NCI-H2227 (cell line): ENCODE data around the gene CNTNAP5.
"Not testable (repeated sequence)": the region's sequence is repeated elsewhere in the genome, so short reads cannot be mapped to it uniquely, and the experiment has no call there.

Experiments
- DNase-seq: peaks from one replicate; lab custom pipeline; 2025; ENCODE audit not compliant: unreplicated experiment; lab: John Stamatoyannopoulos, UW

Gene CNTNAP5

DNA sequence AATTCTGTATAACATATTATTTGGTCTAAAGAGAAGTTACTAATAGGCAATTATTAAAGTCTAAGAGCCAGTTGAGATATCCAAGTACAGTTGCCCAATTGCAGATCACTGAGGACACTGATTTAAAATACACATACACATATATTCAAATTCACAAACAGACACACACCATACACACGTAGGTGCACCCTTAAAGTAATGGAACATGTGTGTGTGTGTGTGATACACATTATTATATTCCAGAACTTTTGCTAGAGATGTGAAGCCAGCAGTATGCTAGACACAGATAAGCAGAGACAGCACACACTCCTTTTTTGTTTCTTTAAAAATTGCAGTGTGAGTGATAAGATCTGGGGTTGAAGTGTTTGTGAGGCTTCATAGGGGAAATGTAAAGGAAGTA, 292.5 kb downstream of the CNTNAP5 start:
- DNase-seq = no peak

DNA sequence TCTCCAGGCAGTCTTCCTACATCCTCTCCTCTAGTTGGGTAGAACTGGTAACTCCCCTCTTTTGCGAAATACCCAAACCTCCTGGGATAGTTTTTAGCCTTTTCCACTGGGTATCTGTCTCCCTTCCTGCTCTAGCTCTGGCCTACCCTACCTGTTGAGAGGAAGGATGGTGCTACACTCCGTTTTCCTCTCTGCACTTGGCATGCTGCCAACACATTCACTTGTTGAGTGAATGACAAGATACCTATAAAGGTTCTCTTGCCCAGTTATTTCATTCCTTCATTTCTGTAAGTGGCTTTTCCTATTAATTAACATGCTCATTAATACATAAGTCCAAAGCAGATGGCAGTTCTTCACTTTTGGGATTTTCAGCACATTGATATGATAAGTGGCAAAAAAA, 293.8 kb downstream of the CNTNAP5 start:
- no peak for DNase-seq

GRCh38 chr2:124319577-124319976, 294.5 kb downstream of the CNTNAP5 start:
- DNase-seq = no peak

DNA sequence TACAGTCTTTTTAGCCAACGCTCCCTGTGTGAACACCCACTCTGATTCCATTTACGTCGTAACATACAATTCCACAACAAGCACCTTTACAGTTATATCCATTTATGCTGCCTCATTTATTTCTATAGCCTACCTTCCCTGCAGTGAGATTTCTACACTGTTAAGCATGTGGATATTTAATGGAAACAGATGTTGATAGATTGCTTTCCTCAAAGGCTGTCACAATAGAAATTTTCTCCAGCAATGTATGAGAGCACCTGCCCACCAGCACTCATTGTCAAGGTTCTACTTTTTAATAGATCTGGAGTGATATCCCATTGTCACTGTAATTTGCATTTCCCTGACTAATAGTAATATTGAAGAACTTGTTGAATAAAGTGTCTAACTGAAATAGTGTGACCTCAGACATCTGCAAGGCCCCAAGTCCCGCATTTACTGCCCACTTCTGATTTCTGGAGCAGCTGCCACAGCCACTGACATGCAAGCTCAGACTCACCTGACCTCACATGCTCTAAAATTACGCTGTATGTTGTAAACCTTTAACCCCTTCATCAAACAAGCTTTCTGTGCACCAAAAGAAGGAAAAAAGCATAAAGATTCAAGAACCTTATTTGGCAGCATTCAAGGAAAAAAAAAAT, 295.1 kb downstream of the CNTNAP5 start:
- DNase-seq = no peak

DNA sequence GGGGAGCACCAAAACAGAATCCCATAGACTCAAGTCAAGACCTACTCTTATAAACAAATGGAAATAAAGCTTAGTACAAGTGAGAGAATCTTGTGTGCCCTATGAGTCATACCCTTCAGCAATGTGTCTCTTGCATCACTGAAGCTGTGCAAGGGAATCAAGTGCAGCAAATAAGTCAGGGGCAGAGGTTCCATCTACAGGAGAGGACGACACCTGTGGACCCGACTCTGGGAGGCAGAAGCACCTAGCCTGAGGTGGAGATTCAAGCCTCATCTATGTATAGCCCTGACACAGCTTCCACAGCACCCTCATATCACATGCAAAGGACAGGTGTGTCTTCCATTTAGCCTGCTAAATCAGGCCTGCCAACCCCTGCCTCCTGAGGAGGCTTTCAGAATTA, 298.2 kb downstream of the CNTNAP5 start:
- DNase-seq = no peak

GRCh38 chr2:124325667-124326440, 300.8 kb downstream of the CNTNAP5 start:
- no peak for DNase-seq

- DNase-seq = no peak
Observed at GRCh38 chr2:124327303-124327702, 302.2 kb downstream of the CNTNAP5 start.

DNA sequence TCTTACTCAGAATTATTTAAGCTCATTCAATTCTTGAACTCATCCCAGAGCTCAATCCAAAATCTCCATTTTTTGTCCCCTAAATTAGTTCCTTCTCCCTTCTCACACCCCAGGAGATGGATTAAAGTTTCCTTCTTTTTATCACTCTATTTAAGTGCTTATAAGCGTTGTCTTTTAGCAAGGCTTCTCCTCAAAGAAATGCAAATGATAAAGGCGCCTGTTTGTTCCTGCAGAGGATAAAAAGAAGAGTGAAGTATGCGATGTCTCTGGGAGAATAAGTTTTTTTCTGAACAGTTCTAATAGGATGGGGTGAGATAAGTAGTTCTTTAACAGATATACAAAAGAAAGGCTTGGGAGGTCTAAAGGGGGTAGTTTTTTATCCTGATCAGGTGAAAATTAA, 303.3 kb downstream of the CNTNAP5 start:
- no peak for DNase-seq

GRCh38 chr2:124333784-124334183, 308.7 kb downstream of the CNTNAP5 start:
- no peak for DNase-seq

DNA sequence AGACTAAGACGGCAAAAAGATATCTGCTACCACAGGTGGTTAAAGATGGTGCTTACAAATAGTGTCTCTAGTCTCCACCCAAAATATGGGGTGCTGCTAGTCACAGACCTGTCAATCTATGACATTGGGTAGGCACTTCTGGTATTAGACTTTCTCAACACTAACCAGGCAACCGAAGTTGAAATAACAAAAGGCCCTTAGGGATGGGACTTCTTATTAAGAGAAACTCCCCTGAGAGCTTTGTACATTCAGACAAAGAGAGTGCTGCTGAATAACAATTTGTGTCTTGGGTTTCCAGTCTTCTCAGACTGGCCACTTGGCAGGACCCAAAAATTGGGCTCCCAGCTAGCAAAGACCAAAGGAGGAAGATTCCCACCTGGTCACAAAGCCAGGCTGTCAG, 310.0 kb downstream of the CNTNAP5 start:
- DNase-seq = no peak

GRCh38 chr2:124339709-124340108, 314.6 kb downstream of the CNTNAP5 start:
- DNase-seq = no peak

GRCh38 chr2:124343827-124344498, 318.9 kb downstream of the CNTNAP5 start:
- DNase-seq = no peak

DNA sequence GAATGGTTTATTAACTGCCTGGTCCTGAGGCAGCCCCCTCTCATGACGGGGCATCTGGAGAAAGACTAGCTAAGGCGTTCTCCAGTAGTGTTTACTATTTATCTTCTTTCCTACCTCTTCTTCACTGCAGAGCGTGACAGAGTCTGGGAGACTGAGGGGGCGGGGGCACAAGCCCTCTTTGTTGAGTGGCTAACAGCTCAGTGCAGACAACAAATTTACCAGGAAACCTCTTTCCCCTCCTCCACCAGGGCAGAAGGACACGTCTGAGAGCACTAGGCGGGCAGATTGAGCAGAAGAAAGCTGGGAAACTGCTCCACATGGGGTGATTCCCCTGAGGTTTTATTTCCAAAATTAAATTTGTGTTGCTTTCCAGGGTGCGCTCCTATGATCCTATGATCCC, 322.1 kb downstream of the CNTNAP5 start:
- no peak for DNase-seq

DNA sequence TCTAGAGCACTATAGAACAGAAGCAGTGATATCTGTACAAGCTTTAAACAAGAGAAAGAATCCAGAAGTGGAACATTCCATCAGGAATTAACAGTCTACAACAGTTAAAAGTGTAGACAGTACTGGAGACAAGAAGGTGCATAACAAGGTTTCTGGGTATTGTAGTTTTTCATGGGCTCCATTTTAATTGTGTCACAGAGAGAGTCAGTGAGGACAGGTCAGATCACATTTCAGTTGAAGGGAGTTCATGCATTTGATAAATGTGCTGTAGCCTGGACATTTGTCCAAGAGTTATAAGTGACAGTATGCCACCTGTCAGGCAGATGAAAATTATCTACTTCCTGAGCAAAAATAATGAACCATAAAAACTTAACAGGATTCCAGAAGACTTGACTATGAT, 328.6 kb downstream of the CNTNAP5 start:
- DNase-seq = no peak

DNA sequence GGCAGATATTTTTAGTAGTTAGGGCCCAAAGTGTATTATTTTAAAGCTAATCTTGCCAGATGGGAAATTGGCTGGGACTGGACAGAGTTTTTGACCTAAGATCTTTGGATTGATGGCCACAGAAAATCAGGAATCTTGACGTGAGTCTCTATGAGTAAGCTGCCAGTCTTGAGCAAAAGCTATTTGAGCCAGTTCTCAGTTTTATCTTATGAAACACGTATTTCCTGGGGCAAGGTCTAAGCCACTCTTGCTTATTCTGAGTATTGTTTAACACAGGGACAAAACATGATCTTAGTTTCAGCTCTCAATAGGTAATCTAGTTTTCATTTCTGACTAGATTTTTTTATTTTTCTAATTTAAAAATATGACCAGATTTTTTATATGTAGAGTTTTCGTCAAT, 329.4 kb downstream of the CNTNAP5 start:
- DNase-seq = no peak

GRCh38 chr2:124361966-124362365, 336.9 kb downstream of the CNTNAP5 start:
- DNase-seq = not testable (repeated sequence)

GRCh38 chr2:124369181-124369580, 344.1 kb downstream of the CNTNAP5 start:
- DNase-seq = no peak

DNA sequence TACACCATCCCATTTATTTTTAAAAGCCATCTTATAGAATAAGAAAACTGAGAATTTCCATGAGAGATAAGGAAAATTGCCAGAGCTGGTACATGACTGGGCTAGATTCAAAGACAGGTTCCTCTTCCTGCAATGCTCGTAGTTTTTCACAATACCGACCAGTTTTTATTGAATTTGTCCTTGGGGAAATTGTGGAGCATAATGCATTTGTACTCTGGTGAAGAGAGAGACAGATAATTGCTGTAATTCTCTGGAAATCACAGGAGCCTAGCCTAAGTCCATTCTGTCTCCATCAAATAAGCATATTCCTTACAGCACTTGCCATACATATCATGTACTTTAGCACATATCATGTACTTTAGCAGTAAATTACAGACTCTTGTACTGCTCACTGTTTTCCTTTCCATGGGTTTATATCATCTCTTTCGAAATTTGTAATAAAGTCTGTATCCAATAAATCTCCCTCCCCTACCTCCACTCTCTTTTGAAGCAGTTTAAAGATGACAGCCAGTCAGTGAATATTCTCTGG, 355.2 kb downstream of the CNTNAP5 start:
- peak; percentile 11 for DNase-seq

GRCh38 chr2:124382067-124382618, 357.1 kb downstream of the CNTNAP5 start:
- no peak for DNase-seq

- no peak for DNase-seq
Observed at GRCh38 chr2:124395961-124396360, 370.9 kb downstream of the CNTNAP5 start.

GRCh38 chr2:124402274-124402673, 377.2 kb downstream of the CNTNAP5 start:
- no peak for DNase-seq
